Measurements from ENCODE around the gene CNPY4.

CNPY4 gene

GRCh38 chr7:100119072-100119969 lies at the start of gene CNPY4, which contains the start of gene TAF6:
TSS of gene CNPY4 (plus strand) at chr7:100119634. CDS start at chr7:100119745, 111 bp downstream.
TSS of gene TAF6 (minus strand) at chr7:100119358. CDS start at chr7:100114209, 5,149 bp downstream.
- peak; percentile 99 for DNase-seq (ENCODE audit: low spot score)

DNA sequence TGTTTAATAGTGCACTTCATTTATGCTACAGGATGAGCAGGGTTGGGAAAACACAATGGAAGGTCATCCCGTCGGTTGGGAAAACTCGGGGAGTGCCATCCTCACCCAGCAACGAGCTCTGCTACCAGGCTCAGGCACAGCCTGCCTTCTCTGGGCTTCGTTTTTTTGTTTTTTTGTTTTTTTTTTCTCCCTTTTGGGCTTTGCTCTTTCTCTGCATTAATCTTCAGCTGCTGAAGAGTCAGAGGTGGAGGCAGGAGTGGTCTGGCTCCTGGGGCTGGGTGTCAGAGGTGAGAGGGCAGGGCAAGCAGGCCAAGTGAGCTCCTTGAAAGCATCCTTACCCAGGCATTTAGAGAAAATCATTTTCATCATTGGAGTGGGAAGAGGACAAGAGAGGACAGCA lies 49.4 kb upstream of the CNPY4 start:
- no peak for DNase-seq (ENCODE audit: low spot score)

DNA sequence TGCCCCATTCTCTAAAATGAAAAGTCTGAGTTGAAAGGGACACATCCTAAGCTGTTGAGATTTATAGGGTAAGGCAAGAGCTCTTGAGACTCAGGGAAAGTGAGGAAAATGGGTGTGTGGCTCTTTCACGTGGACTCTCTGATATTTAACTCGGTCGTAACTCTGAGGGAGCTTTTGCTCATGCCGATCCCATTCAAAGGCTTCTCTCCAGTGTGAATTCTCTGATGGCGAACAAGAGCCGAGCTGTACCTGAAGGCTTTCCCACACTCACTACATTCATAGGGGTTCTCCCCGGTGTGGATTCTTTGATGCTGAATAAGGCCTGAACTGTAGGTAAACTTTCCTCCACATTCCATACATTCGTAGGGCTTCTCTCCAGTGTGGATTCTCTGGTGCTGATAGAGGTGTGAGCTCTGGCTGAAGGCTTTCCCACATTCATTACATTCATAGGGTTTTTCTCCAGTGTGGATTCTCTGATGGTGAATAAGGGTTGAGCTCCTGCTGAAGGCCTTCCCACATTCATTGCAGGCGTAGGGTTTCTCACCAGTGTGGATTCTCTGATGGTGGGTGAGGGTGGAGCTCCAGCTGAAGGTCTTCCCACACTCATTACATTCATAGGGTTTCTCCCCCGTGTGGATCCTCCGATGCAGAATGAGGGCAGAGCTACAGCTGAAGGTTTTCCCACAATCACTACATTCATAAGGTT lies 48.3 kb upstream of the CNPY4 start:
- DNase-seq (ENCODE audit: low spot score) = no peak

GRCh38 chr7:100072462-100072861 lies 47.0 kb upstream of the CNPY4 start:
- DNase-seq (ENCODE audit: low spot score) = no peak

- DNase-seq (ENCODE audit: low spot score) = no peak
Observed at GRCh38 chr7:100074841-100075240, 44.6 kb upstream of the CNPY4 start.

DNA sequence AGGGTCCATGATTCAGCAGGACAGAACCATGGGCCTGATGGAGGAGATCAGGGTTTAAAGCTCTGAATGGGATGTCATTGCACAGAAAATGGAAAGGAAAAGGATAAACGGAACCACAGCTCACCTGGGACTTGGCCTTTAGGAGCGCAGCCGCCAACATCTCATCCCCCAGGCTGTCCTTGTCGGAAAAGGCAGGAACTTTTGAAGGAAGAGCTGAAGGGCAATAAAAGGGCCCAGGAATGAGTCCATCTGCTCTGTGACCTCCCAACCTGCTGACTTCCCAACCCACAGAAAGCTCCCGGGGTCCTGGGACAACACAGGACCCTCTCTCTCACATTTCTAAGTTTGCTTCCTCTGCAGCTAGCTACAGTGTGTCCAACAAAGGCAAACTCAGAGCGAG lies 44.0 kb upstream of the CNPY4 start:
- DNase-seq (ENCODE audit: low spot score) = no peak

GRCh38 chr7:100077205-100077604 lies 42.2 kb upstream of the CNPY4 start:
- no peak for DNase-seq (ENCODE audit: low spot score)

GRCh38 chr7:100079024-100079560 lies 40.3 kb upstream of the CNPY4 start:
- no peak for DNase-seq (ENCODE audit: low spot score)

GRCh38 chr7:100080907-100081534 lies 38.4 kb upstream of the CNPY4 start:
- DNase-seq (ENCODE audit: low spot score) = no peak

- DNase-seq (ENCODE audit: low spot score) = peak; percentile 87
Observed at GRCh38 chr7:100081535-100082102, 37.8 kb upstream of the CNPY4 start, which contains the start of gene ZNF3. TSS of gene ZNF3 (minus strand) at chr7:100081723. CDS start at chr7:100077357, 4,366 bp downstream.

DNA sequence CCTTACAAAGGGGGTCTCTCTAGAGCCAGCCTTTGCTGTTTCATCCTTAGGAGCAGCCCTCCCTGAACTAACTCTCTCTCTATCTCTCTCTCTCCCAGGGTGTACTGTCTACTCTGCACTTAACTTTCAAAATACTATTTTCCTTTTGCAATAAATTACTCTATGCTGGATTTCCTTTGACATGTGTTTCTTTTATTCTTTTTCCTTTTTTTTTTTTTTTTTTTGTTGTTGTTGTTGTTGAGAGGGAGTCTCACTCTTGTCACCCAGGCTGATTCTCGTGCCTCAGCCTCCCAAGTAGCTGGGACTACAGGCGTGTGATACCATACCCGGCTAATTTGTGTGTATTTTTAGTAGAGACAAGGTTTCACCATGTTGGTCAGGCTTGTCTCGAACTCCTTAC lies 36.5 kb upstream of the CNPY4 start:
- DNase-seq (ENCODE audit: low spot score) = no peak

- DNase-seq (ENCODE audit: low spot score) = no peak
Observed at GRCh38 chr7:100085515-100085914, 33.9 kb upstream of the CNPY4 start.

DNA sequence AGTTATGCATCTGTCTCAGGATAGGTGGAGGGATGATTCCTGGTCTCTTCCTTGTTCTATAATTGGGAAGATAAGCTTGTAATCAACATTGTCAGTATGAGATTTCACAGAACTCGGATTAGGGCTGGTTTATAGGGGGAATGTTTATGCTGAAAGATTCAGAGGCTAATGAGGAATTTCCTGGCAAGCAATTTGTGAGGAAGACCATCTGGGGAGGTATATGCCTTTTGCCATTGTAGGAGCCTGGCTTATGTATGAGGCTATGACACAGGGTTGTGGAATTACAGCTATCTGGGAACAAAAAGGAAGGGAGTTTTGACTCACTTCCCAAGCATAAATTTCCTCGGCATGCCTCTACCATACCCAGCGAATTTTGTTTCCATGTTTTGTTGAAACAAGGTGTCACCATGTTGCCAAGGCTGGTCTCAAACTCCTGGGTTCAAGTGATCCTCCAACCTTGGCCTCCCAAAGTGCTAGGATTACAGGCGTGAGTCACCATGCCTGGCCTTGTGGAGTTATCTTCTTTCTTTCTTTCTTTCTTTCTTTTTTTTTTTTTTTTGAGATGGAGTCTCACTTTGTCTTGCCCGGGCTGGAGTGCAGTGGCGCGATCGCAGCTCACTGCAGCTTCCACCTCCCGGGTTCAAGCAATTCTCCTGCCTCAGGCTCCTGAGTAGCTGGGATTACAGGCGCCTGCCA lies 32.2 kb upstream of the CNPY4 start:
- no peak for DNase-seq (ENCODE audit: low spot score)

GRCh38 chr7:100088095-100088620 lies 31.3 kb upstream of the CNPY4 start:
- no peak for DNase-seq (ENCODE audit: low spot score)

DNA sequence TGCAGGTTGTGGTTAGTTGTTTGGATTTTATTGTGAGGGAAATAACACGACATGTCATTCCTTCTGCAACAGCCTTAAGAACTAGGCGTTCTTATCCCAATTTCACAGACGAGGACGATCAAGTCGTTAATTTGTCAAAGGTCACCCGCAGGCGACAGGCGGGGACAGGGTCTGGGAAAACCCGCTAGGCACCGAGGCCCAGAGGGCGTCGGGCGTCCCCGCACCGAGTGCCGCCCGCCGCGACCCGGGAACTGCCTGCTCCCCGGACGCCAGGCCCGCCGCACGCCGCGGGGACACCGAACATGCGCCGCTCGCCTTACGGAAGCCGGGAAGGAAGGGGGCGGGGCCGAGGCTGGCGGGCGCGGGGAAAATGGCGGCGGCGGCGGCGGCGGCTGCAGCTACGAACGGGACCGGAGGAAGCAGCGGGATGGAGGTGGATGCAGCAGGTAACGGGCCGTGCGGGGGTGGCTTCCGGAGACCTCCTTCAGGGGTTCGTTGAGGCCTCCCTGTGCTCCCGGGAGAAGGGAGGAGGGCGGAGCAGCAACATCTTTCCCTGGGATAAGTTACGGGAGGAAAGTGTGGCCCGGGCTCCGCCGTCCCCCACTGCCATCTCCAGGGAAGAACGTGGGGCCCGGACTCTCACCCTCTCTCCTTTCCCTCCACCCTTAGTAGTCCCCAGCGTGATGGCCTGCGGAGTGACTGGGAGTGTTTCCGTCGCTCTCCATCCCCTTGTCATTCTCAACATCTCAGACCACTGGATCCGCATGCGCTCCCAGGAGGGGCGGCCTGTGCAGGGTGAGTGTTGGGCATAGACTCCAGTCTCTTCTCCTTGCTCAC lies 30.6 kb upstream of the CNPY4 start, which contains the start of gene COPS6:
COPS6 (plus strand) TSS at position 349 of the 837 bp plus-strand sequence; CDS start at position 371, 22 bp downstream.
- DNase-seq (ENCODE audit: low spot score) = peak; percentile 66

GRCh38 chr7:100089458-100090196 lies 29.8 kb upstream of the CNPY4 start:
- no peak for DNase-seq (ENCODE audit: low spot score)

DNA sequence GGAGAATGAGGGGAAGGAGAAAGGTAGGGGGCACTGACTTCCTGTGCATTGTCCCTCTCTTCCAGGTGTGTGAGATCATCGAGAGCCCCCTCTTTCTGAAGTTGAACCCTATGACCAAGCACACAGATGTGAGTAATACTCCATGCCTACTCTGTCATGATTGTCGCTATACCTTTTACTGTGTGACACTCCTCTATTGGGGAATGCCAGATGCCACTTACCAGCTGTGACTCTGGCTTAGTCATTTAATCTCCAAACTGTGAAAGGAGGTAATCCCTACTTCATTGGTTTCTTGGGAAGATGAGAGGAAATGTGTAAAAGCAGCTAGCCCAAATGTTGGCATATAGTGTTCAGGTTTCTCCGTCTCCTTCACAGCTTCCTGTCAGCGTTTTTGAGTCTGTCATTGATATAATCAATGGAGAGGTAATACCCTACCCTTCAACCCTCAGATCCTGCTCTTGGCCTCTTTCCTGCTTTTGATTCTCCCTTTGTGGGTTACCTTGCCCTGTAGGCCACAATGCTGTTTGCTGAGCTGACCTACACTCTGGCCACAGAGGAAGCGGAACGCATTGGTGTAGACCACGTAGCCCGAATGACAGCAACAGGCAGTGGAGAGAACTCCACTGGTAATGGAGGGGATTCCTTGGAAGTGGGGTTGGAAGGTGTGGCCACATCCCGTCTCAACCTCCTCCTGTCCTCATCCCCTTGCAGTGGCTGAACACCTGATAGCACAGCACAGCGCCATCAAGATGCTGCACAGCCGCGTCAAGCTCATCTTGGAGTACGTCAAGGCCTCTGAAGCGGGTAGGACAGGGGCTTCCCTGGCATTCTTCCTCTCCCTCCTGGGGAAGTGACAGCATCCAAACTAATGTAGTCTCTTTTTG lies 28.7 kb upstream of the CNPY4 start:
- DNase-seq (ENCODE audit: low spot score) = no peak

Measured in HuH-7.5 (cell line).